Measurements from ENCODE around the gene CAGE1. TPM values are rescaled to one million over a fixed set of nuclear protein-coding genes. Genes with fewer than 3 reads are reported as not detected.

The CAGE1 gene
- total and polyA plus RNA-seq, 10 of the 15 experiments (the other 5 are each of a cell fraction or from before 2014, with no cell fraction given), result 0.03 to 0.42 (median 0.08) TPM; not detected in 3

DNA sequence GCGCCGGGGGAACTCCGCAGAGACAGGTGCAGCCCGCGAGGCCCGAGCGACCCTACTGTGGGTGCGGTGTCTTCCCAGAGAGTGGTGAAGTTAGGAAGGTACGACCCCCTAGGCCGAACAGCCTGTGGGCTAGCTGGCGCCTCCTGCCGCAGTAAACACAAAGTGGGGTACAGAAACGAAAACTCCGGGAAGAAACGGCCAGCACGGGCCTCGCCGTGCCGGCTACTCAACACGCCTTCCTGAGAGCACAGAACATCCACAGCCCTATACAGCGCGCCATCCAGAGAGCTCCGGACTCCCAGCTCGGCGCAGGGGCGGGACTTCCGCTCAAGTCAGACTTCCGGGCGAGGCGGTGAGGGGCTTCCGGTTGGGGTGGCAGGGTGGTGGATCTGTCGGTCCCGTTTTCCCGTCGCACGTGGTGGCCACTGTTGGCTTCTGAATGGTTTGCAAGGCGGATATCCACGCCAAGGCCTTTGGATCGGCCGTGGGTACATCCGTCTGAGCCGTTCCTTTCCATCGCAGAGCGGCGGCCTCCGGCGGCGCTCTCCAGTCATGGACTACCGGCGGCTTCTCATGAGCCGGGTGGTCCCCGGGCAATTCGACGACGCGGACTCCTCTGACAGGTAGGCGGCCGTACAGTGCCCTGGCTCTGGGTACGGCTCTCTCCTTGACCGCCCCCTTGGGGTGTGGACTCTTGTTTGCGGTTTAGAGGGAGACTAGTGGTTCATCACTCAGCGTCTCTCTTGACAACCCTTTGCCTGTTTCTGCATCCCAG lies at the start of gene CAGE1, which contains the start of gene RIOK1 (continued):
- peak in 1 of 2 experiments; percentile 30; a peak in 1 of 4 replicates for TF ChIP-seq EP300 (IDR thresholded peaks at IDR 0.05; ENCODE audit: borderline replicate concordance in 1 of 2, control insufficient read depth in 1 of 2, low read depth in 2 of 2, low read length in 2 of 2)
- TF ChIP-seq, protein P1, sequence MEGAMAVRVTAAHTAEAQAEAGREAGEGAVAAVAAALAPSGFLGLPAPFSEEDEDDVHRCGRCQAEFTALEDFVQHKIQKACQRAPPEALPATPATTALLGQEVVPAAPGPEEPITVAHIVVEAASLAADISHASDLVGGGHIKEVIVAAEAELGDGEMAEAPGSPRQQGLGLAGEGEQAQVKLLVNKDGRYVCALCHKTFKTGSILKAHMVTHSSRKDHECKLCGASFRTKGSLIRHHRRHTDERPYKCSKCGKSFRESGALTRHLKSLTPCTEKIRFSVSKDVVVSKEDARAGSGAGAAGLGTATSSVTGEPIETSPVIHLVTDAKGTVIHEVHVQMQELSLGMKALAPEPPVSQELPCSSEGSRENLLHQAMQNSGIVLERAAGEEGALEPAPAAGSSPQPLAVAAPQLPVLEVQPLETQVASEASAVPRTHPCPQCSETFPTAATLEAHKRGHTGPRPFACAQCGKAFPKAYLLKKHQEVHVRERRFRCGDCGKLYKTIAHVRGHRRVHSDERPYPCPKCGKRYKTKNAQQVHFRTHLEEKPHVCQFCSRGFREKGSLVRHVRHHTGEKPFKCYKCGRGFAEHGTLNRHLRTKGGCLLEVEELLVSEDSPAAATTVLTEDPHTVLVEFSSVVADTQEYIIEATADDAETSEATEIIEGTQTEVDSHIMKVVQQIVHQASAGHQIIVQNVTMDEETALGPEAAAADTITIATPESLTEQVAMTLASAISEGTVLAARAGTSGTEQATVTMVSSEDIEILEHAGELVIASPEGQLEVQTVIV (IDR thresholded peaks at IDR 0.05; ENCODE audit: borderline replicate concordance, partially characterized antibody), result peak; percentile 48
- peak; percentile 89 for TF ChIP-seq POLR2AphosphoS2 (IDR thresholded peaks at IDR 0.05; ENCODE audit: low read depth, low read length)
- 0 out of 2 replicates have a peak, but pooled peaks have one; percentile 1 for TF ChIP-seq SMC3 (IDR thresholded peaks at IDR 0.05; ENCODE audit: borderline replicate concordance, low read length)
- TF ChIP-seq, protein P2, sequence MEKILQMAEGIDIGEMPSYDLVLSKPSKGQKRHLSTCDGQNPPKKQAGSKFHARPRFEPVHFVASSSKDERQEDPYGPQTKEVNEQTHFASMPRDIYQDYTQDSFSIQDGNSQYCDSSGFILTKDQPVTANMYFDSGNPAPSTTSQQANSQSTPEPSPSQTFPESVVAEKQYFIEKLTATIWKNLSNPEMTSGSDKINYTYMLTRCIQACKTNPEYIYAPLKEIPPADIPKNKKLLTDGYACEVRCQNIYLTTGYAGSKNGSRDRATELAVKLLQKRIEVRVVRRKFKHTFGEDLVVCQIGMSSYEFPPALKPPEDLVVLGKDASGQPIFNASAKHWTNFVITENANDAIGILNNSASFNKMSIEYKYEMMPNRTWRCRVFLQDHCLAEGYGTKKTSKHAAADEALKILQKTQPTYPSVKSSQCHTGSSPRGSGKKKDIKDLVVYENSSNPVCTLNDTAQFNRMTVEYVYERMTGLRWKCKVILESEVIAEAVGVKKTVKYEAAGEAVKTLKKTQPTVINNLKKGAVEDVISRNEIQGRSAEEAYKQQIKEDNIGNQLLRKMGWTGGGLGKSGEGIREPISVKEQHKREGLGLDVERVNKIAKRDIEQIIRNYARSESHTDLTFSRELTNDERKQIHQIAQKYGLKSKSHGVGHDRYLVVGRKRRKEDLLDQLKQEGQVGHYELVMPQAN (conservative IDR thresholded peaks at IDR 0.05), result peak; percentile 83
- no peak for TF ChIP-seq HDGF (IDR thresholded peaks at IDR 0.05)
- peak; percentile 48; the same call in 1 of the 2 replicates for TF ChIP-seq HDAC2 (IDR thresholded peaks at IDR 0.05)
- peak; percentile 61 for TF ChIP-seq ZNF207 (IDR thresholded peaks at IDR 0.05; ENCODE audit: borderline replicate concordance)
- peak; percentile 92 for TF ChIP-seq RELB (IDR thresholded peaks at IDR 0.05; ENCODE audit: low read depth)
- peak; percentile 88 for TF ChIP-seq MYC (IDR thresholded peaks at IDR 0.05; ENCODE audit: insufficient read depth, insufficient read length, insufficient replicate concordance, low read length, severe bottlenecking)
- peak; percentile 86 for TF ChIP-seq RUNX3 (IDR thresholded peaks at IDR 0.05; ENCODE audit: low read length)
- peak; percentile 71 for TF ChIP-seq FOXK2 (IDR thresholded peaks at IDR 0.05)
- peak; percentile 70 for TF ChIP-seq CBFB (IDR thresholded peaks at IDR 0.05; ENCODE audit: low read depth)
- no peak for TF ChIP-seq RCOR1 (conservative IDR thresholded peaks at IDR 0.05; ENCODE audit: low read depth, low read length)
- TF ChIP-seq, protein P3, sequence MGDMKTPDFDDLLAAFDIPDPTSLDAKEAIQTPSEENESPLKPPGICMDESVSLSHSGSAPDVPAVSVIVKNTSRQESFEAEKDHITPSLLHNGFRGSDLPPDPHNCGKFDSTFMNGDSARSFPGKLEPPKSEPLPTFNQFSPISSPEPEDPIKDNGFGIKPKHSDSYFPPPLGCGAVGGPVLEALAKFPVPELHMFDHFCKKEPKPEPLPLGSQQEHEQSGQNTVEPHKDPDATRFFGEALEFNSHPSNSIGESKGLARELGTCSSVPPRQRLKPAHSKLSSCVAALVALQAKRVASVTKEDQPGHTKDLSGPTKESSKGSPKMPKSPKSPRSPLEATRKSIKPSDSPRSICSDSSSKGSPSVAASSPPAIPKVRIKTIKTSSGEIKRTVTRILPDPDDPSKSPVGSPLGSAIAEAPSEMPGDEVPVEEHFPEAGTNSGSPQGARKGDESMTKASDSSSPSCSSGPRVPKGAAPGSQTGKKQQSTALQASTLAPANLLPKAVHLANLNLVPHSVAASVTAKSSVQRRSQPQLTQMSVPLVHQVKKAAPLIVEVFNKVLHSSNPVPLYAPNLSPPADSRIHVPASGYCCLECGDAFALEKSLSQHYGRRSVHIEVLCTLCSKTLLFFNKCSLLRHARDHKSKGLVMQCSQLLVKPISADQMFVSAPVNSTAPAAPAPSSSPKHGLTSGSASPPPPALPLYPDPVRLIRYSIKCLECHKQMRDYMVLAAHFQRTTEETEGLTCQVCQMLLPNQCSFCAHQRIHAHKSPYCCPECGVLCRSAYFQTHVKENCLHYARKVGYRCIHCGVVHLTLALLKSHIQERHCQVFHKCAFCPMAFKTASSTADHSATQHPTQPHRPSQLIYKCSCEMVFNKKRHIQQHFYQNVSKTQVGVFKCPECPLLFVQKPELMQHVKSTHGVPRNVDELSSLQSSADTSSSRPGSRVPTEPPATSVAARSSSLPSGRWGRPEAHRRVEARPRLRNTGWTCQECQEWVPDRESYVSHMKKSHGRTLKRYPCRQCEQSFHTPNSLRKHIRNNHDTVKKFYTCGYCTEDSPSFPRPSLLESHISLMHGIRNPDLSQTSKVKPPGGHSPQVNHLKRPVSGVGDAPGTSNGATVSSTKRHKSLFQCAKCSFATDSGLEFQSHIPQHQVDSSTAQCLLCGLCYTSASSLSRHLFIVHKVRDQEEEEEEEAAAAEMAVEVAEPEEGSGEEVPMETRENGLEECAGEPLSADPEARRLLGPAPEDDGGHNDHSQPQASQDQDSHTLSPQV (IDR thresholded peaks at IDR 0.05), result no peak
- TF ChIP-seq RB1 (IDR thresholded peaks at IDR 0.05; ENCODE audit: borderline replicate concordance), result no peak; the same call in none of the 2 replicates
- TF ChIP-seq NFIC (IDR thresholded peaks at IDR 0.05; ENCODE audit: low read depth, low read length), result peak; percentile 48; the same call in 1 of the 2 replicates
- TF ChIP-seq EGR1 (IDR thresholded peaks at IDR 0.05; ENCODE audit: borderline replicate concordance in 1 of 2, low read depth in 2 of 2, low read length in 2 of 2), result peak; percentile 18 to 39; a peak in 1 of 3 replicates

All from GM12878 (cell line).